ENCODE data around the gene CYFIP2.

The CYFIP2 gene

GRCh38 chr5:157289164-157289819 lies 23.4 kb downstream of the CYFIP2 start:
- ATAC-seq, result no peak

GRCh38 chr5:157290156-157290980 lies 24.4 kb downstream of the CYFIP2 start:
- ATAC-seq (peak; percentile 63), DNase-seq (no peak)
- Mint-ChIP-seq H3K4me1 (peaks cover 78% of the 10 kb centered on the region), H3K27ac (peak overlapping the region; percentile 90), H3K27me3 (no peaks in the 10 kb centered on the region), H3K36me3 (ENCODE audit: low read depth) (peaks cover 75% of the 10 kb centered on the region), H3K9me3 (no peaks in the 10 kb centered on the region), H3K4me3 (peak overlapping the region; percentile 9)

More at GRCh38 chr5:157289164-157289819, 23.4 kb downstream of the CYFIP2 start:
- no peak overlapping the region for H3K4me3 Mint-ChIP-seq
- peaks cover 73% of the 10 kb centered on the region for H3K36me3 Mint-ChIP-seq (ENCODE audit: low read depth)
- H3K27me3 Mint-ChIP-seq, result no peaks in the 10 kb centered on the region
- no peaks in the 10 kb centered on the region for H3K9me3 Mint-ChIP-seq
- no peak for DNase-seq
- H3K4me1 Mint-ChIP-seq, result peaks cover 83% of the 10 kb centered on the region
- peak overlapping the region; percentile 64 for H3K27ac Mint-ChIP-seq

GRCh38 chr5:157290981-157291711 lies 25.2 kb downstream of the CYFIP2 start:
- Mint-ChIP-seq H3K36me3 (ENCODE audit: low read depth) (peaks cover 79% of the 10 kb centered on the region), H3K27me3 (no peaks in the 10 kb centered on the region), H3K4me3 (peak overlapping the region; percentile 9), H3K9me3 (no peaks in the 10 kb centered on the region), H3K4me1 (peaks cover 75% of the 10 kb centered on the region), H3K27ac (peak overlapping the region; percentile 90)
- ATAC-seq, result peak; percentile 62
- peak; percentile 44 for DNase-seq

- Mint-ChIP-seq H3K9me3 (no peaks in the 10 kb centered on the region), H3K4me1 (peaks cover 69% of the 10 kb centered on the region), H3K36me3 (ENCODE audit: low read depth) (peaks cover 83% of the 10 kb centered on the region), H3K4me3 (no peak overlapping the region), H3K27ac (no peak overlapping the region), H3K27me3 (no peaks in the 10 kb centered on the region)
- ATAC-seq (no peak), DNase-seq (no peak)
Measured at GRCh38 chr5:157292599-157292998, 26.7 kb downstream of the CYFIP2 start.

- H3K27me3 Mint-ChIP-seq, result no peaks in the 10 kb centered on the region
- no peak overlapping the region for H3K4me3 Mint-ChIP-seq
- H3K9me3 Mint-ChIP-seq, result no peaks in the 10 kb centered on the region
- peak overlapping the region; percentile 59 for H3K27ac Mint-ChIP-seq
- ATAC-seq (no peak), DNase-seq (no peak)
- peaks cover 51% of the 10 kb centered on the region for H3K4me1 Mint-ChIP-seq
- H3K36me3 Mint-ChIP-seq (ENCODE audit: low read depth), result peaks cover 81% of the 10 kb centered on the region
Measured at GRCh38 chr5:157294407-157295091, 28.6 kb downstream of the CYFIP2 start.

- Mint-ChIP-seq H3K9me3 (no peaks in the 10 kb centered on the region), H3K36me3 (ENCODE audit: low read depth) (peaks cover 80% of the 10 kb centered on the region), H3K27me3 (no peaks in the 10 kb centered on the region), H3K4me3 (no peak overlapping the region), H3K4me1 (peaks cover 44% of the 10 kb centered on the region), H3K27ac (peak overlapping the region; percentile 11)
- ATAC-seq (no peak), DNase-seq (no peak)
Measured at GRCh38 chr5:157295247-157295646, 29.3 kb downstream of the CYFIP2 start.

GRCh38 chr5:157300564-157300963 lies 34.6 kb downstream of the CYFIP2 start:
- Mint-ChIP-seq H3K4me3 (no peak overlapping the region), H3K4me1 (peaks cover 29% of the 10 kb centered on the region), H3K27me3 (no peaks in the 10 kb centered on the region), H3K9me3 (no peaks in the 10 kb centered on the region), H3K27ac (no peak overlapping the region), H3K36me3 (ENCODE audit: low read depth) (peaks cover 60% of the 10 kb centered on the region)
- ATAC-seq, result no peak
- DNase-seq, result no peak

GRCh38 chr5:157301066-157301465 lies 35.1 kb downstream of the CYFIP2 start:
- H3K9me3 Mint-ChIP-seq, result no peaks in the 10 kb centered on the region
- peak overlapping the region; percentile 44 for H3K27ac Mint-ChIP-seq
- H3K27me3 Mint-ChIP-seq, result no peaks in the 10 kb centered on the region
- DNase-seq (no peak), ATAC-seq (no peak)
- H3K4me1 Mint-ChIP-seq, result peaks cover 34% of the 10 kb centered on the region
- H3K36me3 Mint-ChIP-seq (ENCODE audit: low read depth), result peaks cover 60% of the 10 kb centered on the region
- no peak overlapping the region for H3K4me3 Mint-ChIP-seq

- DNase-seq (no peak), ATAC-seq (no peak)
- Mint-ChIP-seq H3K27ac (peak overlapping the region; percentile 67), H3K9me3 (no peaks in the 10 kb centered on the region), H3K4me3 (no peak overlapping the region), H3K27me3 (no peaks in the 10 kb centered on the region), H3K36me3 (ENCODE audit: low read depth) (peaks cover 56% of the 10 kb centered on the region), H3K4me1 (peaks cover 53% of the 10 kb centered on the region)
Measured at GRCh38 chr5:157303023-157303422, 37.1 kb downstream of the CYFIP2 start.

GRCh38 chr5:157303667-157304327 lies 37.9 kb downstream of the CYFIP2 start:
- Mint-ChIP-seq H3K9me3 (no peaks in the 10 kb centered on the region), H3K4me1 (peaks cover 61% of the 10 kb centered on the region), H3K4me3 (no peak overlapping the region), H3K27me3 (no peaks in the 10 kb centered on the region), H3K36me3 (ENCODE audit: low read depth) (peaks cover 56% of the 10 kb centered on the region), H3K27ac (peak overlapping the region; percentile 67)
- ATAC-seq, result peak; percentile 35
- peak; percentile 60 for DNase-seq

- ATAC-seq (no peak), DNase-seq (no peak)
- no peaks in the 10 kb centered on the region for H3K27me3 Mint-ChIP-seq
- peaks cover 56% of the 10 kb centered on the region for H3K36me3 Mint-ChIP-seq (ENCODE audit: low read depth)
- peak overlapping the region; percentile 2 for H3K4me3 Mint-ChIP-seq
- H3K27ac Mint-ChIP-seq, result peak overlapping the region; percentile 85
- H3K4me1 Mint-ChIP-seq, result peaks cover 65% of the 10 kb centered on the region
- H3K9me3 Mint-ChIP-seq, result no peaks in the 10 kb centered on the region
Measured at GRCh38 chr5:157306081-157306480, 40.2 kb downstream of the CYFIP2 start.

GRCh38 chr5:157306692-157307471 lies 41.0 kb downstream of the CYFIP2 start:
- peak; percentile 73 for ATAC-seq
- Mint-ChIP-seq H3K4me3 (peak overlapping the region; percentile 51), H3K27me3 (no peaks in the 10 kb centered on the region), H3K4me1 (peaks cover 72% of the 10 kb centered on the region), H3K36me3 (ENCODE audit: low read depth) (peaks cover 58% of the 10 kb centered on the region), H3K9me3 (no peaks in the 10 kb centered on the region), H3K27ac (peak overlapping the region; percentile 85)
- peak; percentile 26 for DNase-seq

GRCh38 chr5:157308836-157309465 lies 43.0 kb downstream of the CYFIP2 start:
- no peaks in the 10 kb centered on the region for H3K27me3 Mint-ChIP-seq
- DNase-seq, result no peak
- ATAC-seq, result no peak
- no peak overlapping the region for H3K4me3 Mint-ChIP-seq
- peak overlapping the region; percentile 69 for H3K27ac Mint-ChIP-seq
- no peaks in the 10 kb centered on the region for H3K9me3 Mint-ChIP-seq
- H3K36me3 Mint-ChIP-seq (ENCODE audit: low read depth), result peaks cover 62% of the 10 kb centered on the region
- H3K4me1 Mint-ChIP-seq, result peaks cover 75% of the 10 kb centered on the region
